ENCODE results near the gene PCK1.
A peak's percentile ranks its signal among the peaks of the same experiment; 100 is the strongest.

PCK1 gene

GRCh38 chr20:57589728-57590484 lies 29.0 kb downstream of the PCK1 start:
- DNase-seq (ENCODE audit: low spot score): no peak

DNA sequence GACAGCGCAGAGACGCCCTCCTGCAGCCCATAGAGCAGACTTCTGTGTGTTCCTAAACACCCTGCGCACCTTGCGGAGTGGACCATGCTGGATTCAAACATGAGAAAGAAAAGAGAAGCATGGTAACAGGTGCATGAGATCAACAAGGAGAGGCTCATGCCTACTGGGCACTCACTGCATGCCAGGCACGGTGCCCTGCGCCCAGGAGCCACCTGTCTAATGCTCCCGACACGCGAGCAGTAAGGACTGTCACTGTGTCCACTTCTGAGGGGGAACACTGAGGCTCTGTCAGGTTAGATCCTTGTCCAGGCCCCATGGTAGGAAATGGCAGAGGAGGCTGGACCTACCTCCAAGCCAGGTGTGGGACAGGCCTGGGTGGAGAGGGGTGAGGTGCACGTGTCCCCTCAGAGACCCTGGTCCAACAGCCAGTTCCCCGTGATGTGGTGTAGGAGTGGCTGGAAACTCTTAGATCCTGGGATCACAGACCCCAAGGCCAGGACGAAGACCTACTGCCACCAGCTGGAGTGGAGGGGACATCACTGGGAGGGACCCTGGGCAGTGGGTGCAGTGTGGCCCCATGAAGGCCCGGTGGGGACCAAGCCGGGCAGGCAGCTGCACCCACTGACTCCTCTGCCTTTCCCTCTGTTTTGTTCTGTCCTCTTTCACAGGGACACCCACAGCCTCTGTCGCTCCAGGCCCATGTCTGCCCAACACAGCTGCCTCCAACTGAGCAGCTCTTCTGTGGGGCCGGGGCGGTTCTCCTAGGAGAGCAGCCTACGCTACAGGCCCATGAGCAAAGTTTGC lies 29.8 kb downstream of the PCK1 start:
- no peak for DNase-seq (ENCODE audit: low spot score)

GRCh38 chr20:57591289-57592229 lies 30.6 kb downstream of the PCK1 start:
- DNase-seq (ENCODE audit: low spot score): no peak

DNA sequence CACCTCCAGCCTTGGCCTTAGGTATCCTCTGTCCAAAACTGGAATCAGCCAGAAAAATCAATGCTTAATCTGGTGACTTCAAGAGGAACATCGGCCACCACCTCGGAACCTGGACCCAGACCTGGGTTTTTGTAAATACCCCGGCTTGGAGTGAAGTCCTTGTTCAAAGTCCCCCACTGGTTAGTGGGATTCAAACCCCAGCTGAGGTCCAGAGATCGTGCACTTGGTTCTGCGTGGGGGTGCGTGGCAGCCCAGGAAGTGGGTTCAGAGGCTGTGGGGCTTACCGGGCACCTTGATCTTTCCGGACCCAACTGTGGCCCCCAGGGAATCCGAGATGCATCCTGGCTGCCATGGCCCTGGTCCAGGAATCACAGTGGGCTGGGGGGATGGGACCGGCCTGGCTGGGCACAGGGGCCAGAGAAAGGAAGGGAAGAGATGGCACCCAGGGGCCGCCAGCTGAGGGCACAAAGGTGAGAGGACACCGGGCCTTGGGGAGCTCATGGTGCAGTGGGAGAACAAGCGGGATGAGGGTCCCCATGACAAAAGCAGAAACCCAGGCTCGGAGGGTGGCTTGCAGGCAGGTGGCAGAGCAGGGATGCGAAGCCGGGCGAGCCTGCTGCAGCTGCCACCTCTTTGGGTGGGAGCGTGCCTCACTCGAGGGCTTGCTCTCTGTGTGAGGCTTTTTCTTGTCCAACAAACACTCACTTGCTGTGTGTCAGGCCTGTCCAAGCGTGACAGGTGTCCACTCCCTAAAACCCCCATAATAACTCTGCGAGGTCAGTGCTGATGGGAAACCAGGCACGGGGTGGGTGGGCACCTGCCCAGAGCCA lies 31.6 kb downstream of the PCK1 start:
- no peak for DNase-seq (ENCODE audit: low spot score)

GRCh38 chr20:57593134-57593886 lies 32.4 kb downstream of the PCK1 start:
- DNase-seq (ENCODE audit: low spot score): no peak

DNA sequence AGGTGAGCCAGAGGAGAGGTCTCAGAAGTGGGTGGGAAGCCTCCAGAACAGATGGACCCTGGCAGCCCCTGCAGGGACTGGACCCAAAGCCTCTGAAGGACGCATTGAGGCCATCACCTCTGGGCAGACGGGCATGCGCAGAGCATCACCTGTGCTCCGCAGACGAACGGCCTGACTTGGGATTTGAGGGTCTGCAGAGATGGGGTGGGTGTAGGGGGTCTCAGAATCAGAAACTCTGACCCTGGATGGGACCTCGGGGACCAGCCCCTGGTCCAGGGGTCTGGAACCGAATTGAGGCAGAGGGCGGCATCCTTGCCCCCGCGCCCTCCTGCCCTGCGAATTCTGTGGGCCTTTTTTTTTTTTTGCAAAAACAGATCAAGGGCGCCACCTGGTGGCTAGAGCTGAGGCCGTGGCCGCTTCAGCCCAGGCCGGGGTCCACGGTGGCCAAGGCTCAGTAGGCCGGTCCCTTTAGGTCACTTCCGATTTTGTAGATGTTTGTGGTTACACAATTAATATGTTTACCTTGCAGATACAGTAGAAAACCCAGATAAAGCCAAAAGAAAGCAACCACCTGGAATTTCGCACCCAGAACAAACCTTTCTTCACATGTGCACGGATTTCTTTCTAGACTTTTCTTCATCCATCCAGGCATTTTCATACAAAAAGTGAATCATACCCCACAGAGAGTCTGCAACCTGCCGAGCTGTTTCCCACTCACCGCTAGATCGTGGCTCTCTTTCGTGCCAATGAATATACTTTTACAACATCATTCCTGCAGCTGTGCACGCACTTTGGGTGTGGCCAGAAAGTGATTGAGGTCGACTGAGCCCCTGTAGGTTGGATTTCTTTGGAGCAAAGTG lies 33.4 kb downstream of the PCK1 start:
- peak; percentile 89 for DNase-seq (ENCODE audit: low spot score)

GRCh38 chr20:57595041-57596030 lies 34.4 kb downstream of the PCK1 start:
- no peak for DNase-seq (ENCODE audit: low spot score)

DNA sequence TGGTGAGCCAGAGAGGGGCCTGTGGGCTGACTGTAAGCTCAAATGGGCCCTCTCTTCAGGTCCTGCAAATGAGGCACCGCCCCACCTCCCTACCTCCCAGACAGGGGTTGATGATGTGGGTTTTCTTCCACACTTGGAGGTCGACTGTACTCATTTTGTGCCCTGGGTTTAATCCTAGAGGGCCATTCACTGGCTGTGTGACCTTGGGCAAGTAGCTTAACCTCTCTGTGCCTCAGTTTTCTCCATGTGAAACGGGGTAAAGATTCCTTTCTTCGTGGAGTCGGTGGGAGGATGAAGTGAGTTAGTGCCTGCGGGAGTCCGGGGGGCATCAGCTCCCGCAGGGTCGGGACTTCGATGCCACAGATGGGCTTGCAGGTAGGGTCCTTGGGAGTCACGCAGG lies 35.4 kb downstream of the PCK1 start:
- no peak for DNase-seq (ENCODE audit: low spot score)

- DNase-seq (ENCODE audit: low spot score): peak; percentile 95
Observed at GRCh38 chr20:57596998-57597939, 36.4 kb downstream of the PCK1 start.

DNA sequence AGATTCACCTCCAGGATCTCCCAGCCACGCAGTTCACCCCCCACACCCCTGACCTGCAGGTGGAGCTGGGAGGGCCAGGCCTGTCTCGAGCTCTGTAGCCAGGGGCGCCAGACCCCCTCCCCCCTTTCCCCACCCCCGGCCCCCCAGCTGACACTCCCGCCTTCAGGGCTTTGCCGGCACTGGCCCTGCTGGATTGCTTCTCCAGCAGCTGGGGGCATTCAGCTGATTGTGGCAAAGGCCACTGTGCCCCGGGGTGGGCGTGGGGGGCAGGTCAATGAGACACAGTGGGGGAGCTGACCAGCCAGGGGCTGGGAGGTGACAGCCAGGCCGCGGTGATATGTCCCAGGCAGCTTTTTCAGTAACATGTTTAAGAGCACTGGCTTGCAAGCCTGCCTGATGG lies 37.1 kb downstream of the PCK1 start:
- no peak for DNase-seq (ENCODE audit: low spot score)

GRCh38 chr20:57598491-57598890 lies 37.6 kb downstream of the PCK1 start:
- DNase-seq (ENCODE audit: low spot score): no peak

GRCh38 chr20:57600320-57601210 lies 39.7 kb downstream of the PCK1 start:
- no peak for DNase-seq (ENCODE audit: low spot score)

GRCh38 chr20:57601211-57601570 lies 40.3 kb downstream of the PCK1 start:
- no peak for DNase-seq (ENCODE audit: low spot score)

DNA sequence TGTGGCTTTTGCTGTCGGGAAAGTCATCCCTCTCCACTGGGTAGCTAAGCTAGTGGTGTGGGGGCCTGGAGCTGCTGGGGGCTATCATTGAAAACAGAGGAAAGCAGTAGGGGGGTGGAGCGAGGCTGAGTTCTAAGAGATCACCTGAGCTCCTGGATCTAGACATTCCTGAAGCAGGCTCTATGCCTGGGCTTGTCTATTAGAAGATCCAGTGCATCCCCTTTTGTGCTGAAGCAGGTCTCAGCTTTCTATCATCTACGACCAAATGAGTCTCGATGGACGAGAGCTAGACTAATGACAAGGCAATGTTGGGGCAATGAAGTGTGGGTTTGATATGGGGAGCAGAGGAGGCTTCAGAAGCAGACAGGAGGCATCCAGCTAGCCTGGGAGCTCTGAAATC lies 40.8 kb downstream of the PCK1 start:
- no peak for DNase-seq (ENCODE audit: low spot score)

DNA sequence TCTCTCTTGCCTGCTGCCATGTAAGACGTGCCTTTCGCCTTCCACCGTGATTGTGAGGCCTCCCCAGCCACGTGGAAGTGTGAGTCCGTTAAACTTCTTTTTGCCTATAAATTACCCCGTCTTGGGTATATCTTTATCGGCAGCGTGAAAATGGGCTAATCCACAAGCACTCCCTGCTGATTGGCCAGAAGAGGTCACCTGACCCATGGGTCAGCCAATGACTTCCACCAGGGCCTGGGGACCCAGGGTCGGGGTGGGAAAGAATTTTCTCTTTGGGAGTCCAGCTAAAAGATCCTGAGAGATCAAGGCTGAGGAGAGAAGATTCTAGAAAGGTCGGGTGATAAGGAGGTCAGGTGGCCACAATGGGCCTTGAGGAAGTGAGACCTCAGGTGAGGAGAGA lies 42.2 kb downstream of the PCK1 start:
- DNase-seq (ENCODE audit: low spot score): no peak

DNA sequence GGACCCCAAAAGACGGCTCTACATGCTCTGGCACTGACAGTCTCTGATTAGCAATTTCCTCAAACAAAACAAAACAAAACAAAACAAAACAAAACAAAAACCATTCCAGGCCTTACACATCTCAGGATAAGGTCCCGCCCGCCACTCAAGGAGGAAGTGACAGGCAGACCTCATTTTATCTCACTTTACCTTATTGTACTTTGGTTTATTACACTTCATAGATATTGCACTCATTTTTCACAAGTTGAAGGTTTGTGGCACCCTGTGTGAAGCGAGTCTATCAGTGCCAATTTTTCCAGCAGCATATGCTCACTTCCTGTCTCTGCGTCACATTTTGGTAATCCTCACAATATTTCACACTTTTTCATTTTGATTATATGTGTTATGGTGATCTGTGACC lies 44.1 kb downstream of the PCK1 start:
- DNase-seq (ENCODE audit: low spot score): no peak

Measured in iPS-NIHi11 (cell line).